Stomach (tissue), 9 donors: ENCODE measurements around the gene PWWP2A. TPM values are rescaled to one million over a fixed set of nuclear protein-coding genes. Genes with fewer than 3 reads are reported as not detected.

ENCODE experiments used
- DNase-seq, 2 donors: peaks; one replicate each; pipeline versions ENCODE4 v3.0.0 to v3.0.0-alpha.2; 2013 to 2019
- H3K27ac ChIP-seq, 5 donors: fragments of 200-600 bp in 4 of 5; sonication (generic) in 4 of 5; one replicate each; pipeline ENCODE4 v1.5.1; 2013 to 2019; ENCODE audit warnings: mild to moderate bottlenecking in 1 of 5, moderate library complexity in 1 of 5
- H3K27me3 ChIP-seq, 3 donors: fragments of 200-600 bp; sonication (generic); one replicate each; pipeline ENCODE4 v1.5.1; 2017 to 2019; ENCODE audit warnings: mixed run types in 1 of 3
- H3K36me3 ChIP-seq, 4 donors: fragments of 200-600 bp; sonication (generic); 1 replicate in 3 of 4; 2 replicates in 1 of 4; pipeline ENCODE4 v1.5.1; 2016 to 2019
- H3K4me1 ChIP-seq, 4 donors: fragments of 200-600 bp; sonication (generic); one replicate each; pipeline ENCODE4 v1.5.1; 2016 to 2019
- H3K4me3 ChIP-seq, 4 donors: fragments of 200-600 bp; sonication (generic) in 3 of 4; one replicate each; pipeline ENCODE4 v1.5.1; 2016 to 2019; ENCODE audit warnings: mild to moderate bottlenecking in 1 of 4
- H3K9me3 ChIP-seq, 4 donors: fragments of 200-600 bp; sonication (generic); one replicate each; pipeline ENCODE4 v1.5.1; 2016 to 2019
- EP300 ChIP-seq: sonication (generic); formaldehyde crosslinking; IDR thresholded peaks from one replicate; pipeline ENCODE4 v1.6.1; 2017; ENCODE audit warnings: antibody characterized with exemption
- POLR2A ChIP-seq, 4 donors: fragments of 450-650 bp; IDR thresholded peaks; one replicate each; pipeline ENCODE4 v1.6.1; 2016; ENCODE audit warnings: antibody characterized with exemption in 4 of 4, control low read depth in 2 of 4, mild to moderate bottlenecking in 1 of 4, moderate library complexity in 1 of 4
- POLR2AphosphoS5 ChIP-seq, 3 donors: sonication (generic); formaldehyde crosslinking; IDR thresholded peaks; one replicate each; pipeline ENCODE4 v1.6.1; 2016; ENCODE audit warnings: antibody characterized with exemption in 3 of 3
- WGBS, 5 donors: extraction: QIAGEN DNeasy Blood & Tissue Kit in 3 of 5; methylation state at CpG; one replicate each; pipeline versions ENCODE4 v1.1.5 to v1.1.7; 2013 to 2018; 5-methylcytosine and 5-hydroxymethylcytosine counted together
- intact Hi-C: fragments of 100-400 bp; cut with DNase I; formaldehyde crosslinking; loops from one replicate; pipeline ENCODE4 v1.15.1; 2023; ENCODE audit warnings: low total_unique reads
- polyA plus RNA-seq, 3 donors: library from polyadenylated mRNA; stranded (reverse); fragments of 200-250 nt; gene quantifications; one replicate each; pipeline ENCODE4 v1.2.3, GENCODE V29; 2013
- total RNA-seq, 5 donors: library from RNA; depleted of rRNA; stranded (reverse); fragments of >200 nt; gene quantifications; one replicate each; pipeline versions ENCODE4 v1.1.0 to v1.2.3, GENCODE V29; 2014 to 2016
- TF ChIP-seq, protein P1 (sequence below), 7 experiments: fragments of 450-650 bp in 4 of 7; fragments of 200-600 bp in 3 of 7; sonication (generic) in 3 of 7; IDR thresholded peaks; one replicate each; pipeline ENCODE4 v1.5.1; 2016 to 2019; ENCODE audit warnings: antibody characterized with exemption in 7 of 7, control low read depth in 2 of 7, mild to moderate bottlenecking in 1 of 7
- donor health status: healthy with polysubstance abuse.
- donor health status: Bipolar disorder and iron deficiency.
- donor health status: healthy.

PWWP2A gene
- total and polyA plus RNA-seq, 8 donors = 6.7 to 200 (median 28.1) TPM

DNA sequence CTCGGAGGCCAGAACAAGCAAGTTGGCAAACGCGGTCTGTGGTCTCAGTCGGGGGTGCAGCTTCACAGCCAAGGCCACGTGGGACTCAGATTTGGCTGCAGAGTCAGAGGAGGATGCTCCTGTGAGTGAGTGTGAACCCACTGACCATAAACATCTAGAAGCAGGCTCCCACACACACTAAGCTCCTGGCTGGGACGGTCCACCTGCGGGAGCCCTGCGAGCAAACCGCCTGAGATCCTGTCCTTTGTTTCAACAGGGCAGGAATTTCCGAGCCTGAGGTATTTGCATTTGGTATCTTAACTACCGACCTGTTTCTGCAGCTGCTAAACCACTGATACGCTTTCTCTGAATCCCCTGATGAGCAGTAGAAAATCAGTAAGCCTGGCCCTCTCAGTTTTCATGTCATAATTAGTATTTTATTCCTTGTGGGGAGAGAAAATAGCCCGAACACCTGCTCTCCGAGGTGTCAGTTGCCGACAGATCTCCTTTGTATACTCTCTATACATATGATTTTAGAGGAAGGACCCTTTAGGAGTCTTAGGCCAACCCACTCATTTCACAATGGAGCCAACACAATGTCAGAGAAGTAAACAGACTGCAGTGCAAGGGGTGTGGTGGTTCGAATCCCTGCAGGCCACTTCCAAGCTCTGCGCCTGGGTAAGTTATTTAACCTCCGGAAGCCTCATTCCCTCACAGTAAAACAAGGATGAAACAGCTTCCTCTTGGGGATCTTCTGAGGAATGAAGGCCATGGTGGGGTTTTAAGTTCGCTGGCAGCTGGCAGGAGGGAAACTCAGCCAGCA lies 40.9 kb upstream of the PWWP2A start:
- WGBS, 5 donors = 32 to 58% (median 51%) methylated on average over 19 of the region's 19 CpGs
- intact Hi-C loops = no loop called here
- Histone ChIP-seq H3K4me3 (no peak overlapping the region), H3K27me3 (no peaks in the 10 kb centered on the region), H3K4me1 (peaks cover 13 to 36% (median 21%) of the 10 kb centered on the region in 4 donors), H3K27ac (peak overlapping the region in 4 of 5 donors; percentile 40 to 48 (median 44)), H3K36me3 (no peaks in the 10 kb centered on the region), H3K9me3 (no peaks in the 10 kb centered on the region)
- DNase-seq = peak; percentile 51 to 71
- no peak for TF ChIP-seq POLR2A (IDR thresholded peaks at IDR 0.05)
- TF ChIP-seq, protein P1, sequence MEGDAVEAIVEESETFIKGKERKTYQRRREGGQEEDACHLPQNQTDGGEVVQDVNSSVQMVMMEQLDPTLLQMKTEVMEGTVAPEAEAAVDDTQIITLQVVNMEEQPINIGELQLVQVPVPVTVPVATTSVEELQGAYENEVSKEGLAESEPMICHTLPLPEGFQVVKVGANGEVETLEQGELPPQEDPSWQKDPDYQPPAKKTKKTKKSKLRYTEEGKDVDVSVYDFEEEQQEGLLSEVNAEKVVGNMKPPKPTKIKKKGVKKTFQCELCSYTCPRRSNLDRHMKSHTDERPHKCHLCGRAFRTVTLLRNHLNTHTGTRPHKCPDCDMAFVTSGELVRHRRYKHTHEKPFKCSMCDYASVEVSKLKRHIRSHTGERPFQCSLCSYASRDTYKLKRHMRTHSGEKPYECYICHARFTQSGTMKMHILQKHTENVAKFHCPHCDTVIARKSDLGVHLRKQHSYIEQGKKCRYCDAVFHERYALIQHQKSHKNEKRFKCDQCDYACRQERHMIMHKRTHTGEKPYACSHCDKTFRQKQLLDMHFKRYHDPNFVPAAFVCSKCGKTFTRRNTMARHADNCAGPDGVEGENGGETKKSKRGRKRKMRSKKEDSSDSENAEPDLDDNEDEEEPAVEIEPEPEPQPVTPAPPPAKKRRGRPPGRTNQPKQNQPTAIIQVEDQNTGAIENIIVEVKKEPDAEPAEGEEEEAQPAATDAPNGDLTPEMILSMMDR (IDR thresholded peaks at IDR 0.05) = no peak
- no peak for TF ChIP-seq POLR2AphosphoS5 (IDR thresholded peaks at IDR 0.05)
- TF ChIP-seq EP300 = no peak

DNA sequence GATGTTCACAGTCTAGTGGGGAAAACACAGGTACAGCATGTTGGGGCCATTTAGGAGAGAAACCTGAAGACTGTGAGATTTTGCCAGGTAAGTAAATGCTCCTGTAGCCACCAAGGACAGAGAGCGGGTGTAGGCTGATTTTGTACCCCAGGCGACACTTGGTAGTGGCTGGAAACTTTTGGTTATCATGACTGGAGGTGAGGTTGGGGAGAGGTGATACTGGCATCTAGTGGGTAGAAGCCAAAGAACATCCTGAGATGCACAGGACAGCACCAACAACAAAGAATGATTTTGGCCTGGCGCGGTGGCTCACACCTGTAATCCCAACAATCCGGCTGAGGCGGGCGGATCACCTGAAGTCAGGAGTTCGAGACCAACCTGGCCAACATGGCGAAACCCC lies 38.8 kb upstream of the PWWP2A start:
- no peaks in the 10 kb centered on the region for H3K36me3 ChIP-seq
- no peak overlapping the region for H3K27ac ChIP-seq
- H3K4me3 ChIP-seq = no peak overlapping the region
- TF ChIP-seq, protein P1 (IDR thresholded peaks at IDR 0.05) = no peak
- TF ChIP-seq POLR2AphosphoS5 (IDR thresholded peaks at IDR 0.05) (no peak), EP300 (no peak), POLR2A (IDR thresholded peaks at IDR 0.05) (no peak)
- no peaks in the 10 kb centered on the region for H3K9me3 ChIP-seq
- peaks cover 6 to 26% (median 13%) of the 10 kb centered on the region in 4 donors for H3K4me1 ChIP-seq
- no peaks in the 10 kb centered on the region for H3K27me3 ChIP-seq
- intact Hi-C loops = no loop called here
- WGBS, 5 donors = 89 to 98% (median 94%) methylated on average over 9 of the region's 9 CpGs
- DNase-seq = no peak

DNA sequence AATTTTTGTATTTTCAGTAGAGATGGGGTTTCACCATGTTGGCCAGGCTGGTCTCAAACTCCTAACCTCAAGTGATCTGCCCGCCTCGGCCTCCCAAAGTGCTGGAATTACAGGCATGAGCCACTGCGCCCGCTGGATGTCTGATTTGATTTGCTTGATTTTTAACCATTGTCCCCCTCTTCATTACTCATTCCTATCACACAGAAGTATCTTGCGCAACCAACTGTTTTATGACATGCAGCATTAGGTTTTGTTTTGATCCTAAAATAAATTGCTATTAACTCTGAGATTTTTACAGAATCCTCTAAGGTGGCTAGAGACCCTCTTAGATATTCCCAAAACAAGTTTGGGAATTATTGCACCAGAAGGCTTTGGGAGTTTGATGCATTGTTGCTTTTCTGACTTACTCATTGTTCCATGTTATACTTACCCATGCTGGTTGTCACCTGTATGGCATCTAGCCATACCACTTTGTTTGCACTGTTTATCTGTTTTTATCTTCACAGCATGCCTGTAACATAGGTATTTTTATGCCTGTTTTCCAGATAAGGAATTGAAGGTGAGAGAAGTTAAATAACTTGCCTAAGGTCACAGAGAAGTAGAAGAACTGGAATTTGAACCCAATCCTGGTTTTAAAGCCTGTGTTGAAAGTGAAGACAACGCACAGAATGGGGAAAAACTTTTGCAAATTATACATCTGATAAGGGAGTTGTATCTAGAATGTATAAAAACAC lies 35.9 kb upstream of the PWWP2A start:
- WGBS, 5 donors = 66 to 82% (median 70%) methylated on average over 6 of the region's 6 CpGs

DNA sequence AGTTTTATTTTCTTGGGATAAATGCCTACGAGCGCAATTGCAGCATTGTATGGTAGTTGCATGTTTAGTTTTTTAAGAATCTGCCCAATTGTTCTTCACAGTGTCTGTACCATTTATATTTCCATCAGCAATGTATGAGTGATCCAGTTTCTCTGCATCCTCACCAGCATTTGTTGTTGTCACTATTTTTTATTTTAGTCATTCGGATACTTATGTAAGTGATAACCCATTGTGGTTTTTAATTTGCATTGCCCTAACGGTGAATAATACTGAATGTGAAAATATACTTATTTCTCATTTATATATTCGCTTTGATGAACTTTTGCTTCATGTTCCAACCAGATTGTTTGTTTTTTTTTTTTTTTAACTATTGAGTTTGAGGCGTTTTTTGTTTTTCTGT lies 33.7 kb upstream of the PWWP2A start:
- TF ChIP-seq EP300 (no peak), POLR2AphosphoS5 (IDR thresholded peaks at IDR 0.05) (no peak), POLR2A (IDR thresholded peaks at IDR 0.05) (no peak)
- TF ChIP-seq, protein P1 (IDR thresholded peaks at IDR 0.05) = no peak
- Histone ChIP-seq H3K9me3 (no peaks in the 10 kb centered on the region), H3K27me3 (no peaks in the 10 kb centered on the region), H3K4me3 (no peak overlapping the region), H3K36me3 (no peaks in the 10 kb centered on the region), H3K4me1 (no peaks in the 10 kb centered on the region), H3K27ac (no peak overlapping the region)
- 87 to 91% (median 89%) methylated on average over 6 of the region's 6 CpGs for WGBS, 5 donors
- intact Hi-C loops = no loop called here
- no peak for DNase-seq

More for the DNA sequence above, 35.9 kb upstream of the PWWP2A start:
- Histone ChIP-seq H3K9me3 (no peaks in the 10 kb centered on the region), H3K4me1 (peaks cover 0 to 7% (median 3%) of the 10 kb centered on the region in 4 donors), H3K27me3 (no peaks in the 10 kb centered on the region), H3K36me3 (no peaks in the 10 kb centered on the region), H3K4me3 (no peak overlapping the region), H3K27ac (no peak overlapping the region)
- TF ChIP-seq EP300 (no peak), POLR2AphosphoS5 (IDR thresholded peaks at IDR 0.05) (peak; percentile 33 to 81 (median 76))
- intact Hi-C loops = no loop called here
- peak in 1 of 2 donors; percentile 54 for DNase-seq
